ENCODE measurements around the gene GRIP1.

GRIP1 gene

GRCh38 chr12:66388517-66388916 lies 290.4 kb downstream of the GRIP1 start:
- H3K4me1 ChIP-seq (ENCODE audit: insufficient read depth, low read length): peaks cover 1% of the 10 kb centered on the region; the same call in 1 of the 2 replicates
- H3K4me3 ChIP-seq (ENCODE audit: low read depth in 1 of 2, low read length in 2 of 2): no peak overlapping the region
- TF ChIP-seq, protein P1, sequence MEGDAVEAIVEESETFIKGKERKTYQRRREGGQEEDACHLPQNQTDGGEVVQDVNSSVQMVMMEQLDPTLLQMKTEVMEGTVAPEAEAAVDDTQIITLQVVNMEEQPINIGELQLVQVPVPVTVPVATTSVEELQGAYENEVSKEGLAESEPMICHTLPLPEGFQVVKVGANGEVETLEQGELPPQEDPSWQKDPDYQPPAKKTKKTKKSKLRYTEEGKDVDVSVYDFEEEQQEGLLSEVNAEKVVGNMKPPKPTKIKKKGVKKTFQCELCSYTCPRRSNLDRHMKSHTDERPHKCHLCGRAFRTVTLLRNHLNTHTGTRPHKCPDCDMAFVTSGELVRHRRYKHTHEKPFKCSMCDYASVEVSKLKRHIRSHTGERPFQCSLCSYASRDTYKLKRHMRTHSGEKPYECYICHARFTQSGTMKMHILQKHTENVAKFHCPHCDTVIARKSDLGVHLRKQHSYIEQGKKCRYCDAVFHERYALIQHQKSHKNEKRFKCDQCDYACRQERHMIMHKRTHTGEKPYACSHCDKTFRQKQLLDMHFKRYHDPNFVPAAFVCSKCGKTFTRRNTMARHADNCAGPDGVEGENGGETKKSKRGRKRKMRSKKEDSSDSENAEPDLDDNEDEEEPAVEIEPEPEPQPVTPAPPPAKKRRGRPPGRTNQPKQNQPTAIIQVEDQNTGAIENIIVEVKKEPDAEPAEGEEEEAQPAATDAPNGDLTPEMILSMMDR (IDR thresholded peaks at IDR 0.05; ENCODE audit: borderline replicate concordance, extremely low read depth, low read length, poor library complexity, severe bottlenecking): no peak
- no peak for TF ChIP-seq EZH2 (IDR thresholded peaks at IDR 0.05; ENCODE audit: borderline replicate concordance, low read depth, low read length, severe bottlenecking)
- H2AFZ ChIP-seq (ENCODE audit: low read depth, low read length): no peak overlapping the region
- no peaks in the 10 kb centered on the region for H3K9me3 ChIP-seq (ENCODE audit: insufficient read depth, low read length, severe bottlenecking)
- H4K20me1 ChIP-seq (ENCODE audit: insufficient read depth, low read length): no peaks in the 10 kb centered on the region
- H3K79me2 ChIP-seq (ENCODE audit: insufficient read depth, low read length): no peaks in the 10 kb centered on the region
- DNase-seq: no peak
- peaks cover 6% of the 10 kb centered on the region for H3K27me3 ChIP-seq (ENCODE audit: insufficient read depth, low read length, poor library complexity)
- H3K4me2 ChIP-seq (ENCODE audit: insufficient read depth, low read length): no peak overlapping the region
- H3K27ac ChIP-seq (ENCODE audit: low read length): no peak overlapping the region
- H3K9ac ChIP-seq (ENCODE audit: low read depth, low read length): no peak overlapping the region
- no peak for ATAC-seq (ENCODE audit: insufficient read depth, low read depth)
- H3K36me3 ChIP-seq (ENCODE audit: insufficient read depth, low read length): no peaks in the 10 kb centered on the region

DNA sequence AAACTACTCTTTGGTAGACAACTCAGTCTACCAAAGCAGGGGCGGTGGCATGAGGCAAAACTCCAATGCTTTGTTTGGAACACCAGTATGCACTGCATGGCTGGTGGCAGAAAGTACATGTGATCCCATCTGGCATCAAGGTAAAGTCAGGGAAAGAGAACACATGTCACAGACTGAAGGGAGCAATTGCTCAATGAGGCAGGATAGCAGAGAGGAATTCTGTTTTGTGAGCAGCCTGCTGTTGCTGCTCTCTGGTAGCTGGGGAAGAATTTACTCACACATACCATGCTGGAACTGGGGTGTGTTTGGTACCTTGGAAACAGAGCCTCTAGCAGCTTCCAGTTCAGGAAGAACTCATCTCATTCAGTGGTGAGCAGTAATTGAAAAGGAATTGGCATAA lies 291.8 kb downstream of the GRIP1 start:
- no peak overlapping the region for H3K4me3 ChIP-seq (ENCODE audit: low read depth in 1 of 2, low read length in 2 of 2)
- H3K4me2 ChIP-seq (ENCODE audit: insufficient read depth, low read length): no peak overlapping the region
- no peaks in the 10 kb centered on the region for H3K4me1 ChIP-seq (ENCODE audit: insufficient read depth, low read length)
- no peak overlapping the region for H2AFZ ChIP-seq (ENCODE audit: low read depth, low read length)
- no peaks in the 10 kb centered on the region for H3K36me3 ChIP-seq (ENCODE audit: insufficient read depth, low read length)
- peaks cover 4% of the 10 kb centered on the region for H3K27me3 ChIP-seq (ENCODE audit: insufficient read depth, low read length, poor library complexity)
- TF ChIP-seq, protein P1 (IDR thresholded peaks at IDR 0.05; ENCODE audit: borderline replicate concordance, extremely low read depth, low read length, poor library complexity, severe bottlenecking): no peak
- no peak for TF ChIP-seq EZH2 (IDR thresholded peaks at IDR 0.05; ENCODE audit: borderline replicate concordance, low read depth, low read length, severe bottlenecking)
- no peak overlapping the region for H3K9ac ChIP-seq (ENCODE audit: low read depth, low read length)
- no peak for DNase-seq
- H3K9me3 ChIP-seq (ENCODE audit: insufficient read depth, low read length, severe bottlenecking): no peaks in the 10 kb centered on the region
- no peaks in the 10 kb centered on the region for H4K20me1 ChIP-seq (ENCODE audit: insufficient read depth, low read length)
- ATAC-seq (ENCODE audit: insufficient read depth, low read depth): no peak
- H3K27ac ChIP-seq (ENCODE audit: low read length): no peak overlapping the region
- no peaks in the 10 kb centered on the region for H3K79me2 ChIP-seq (ENCODE audit: insufficient read depth, low read length)

GRCh38 chr12:66380769-66381535 lies 297.9 kb downstream of the GRIP1 start:
- Histone ChIP-seq H3K79me2 (ENCODE audit: insufficient read depth, low read length) (no peaks in the 10 kb centered on the region), H3K9me3 (ENCODE audit: insufficient read depth, low read length, severe bottlenecking) (no peaks in the 10 kb centered on the region), H4K20me1 (ENCODE audit: insufficient read depth, low read length) (no peaks in the 10 kb centered on the region), H3K9ac (ENCODE audit: low read depth, low read length) (no peak overlapping the region), H3K4me2 (ENCODE audit: insufficient read depth, low read length) (no peak overlapping the region), H3K27me3 (ENCODE audit: insufficient read depth, low read length, poor library complexity) (no peaks in the 10 kb centered on the region), H3K27ac (ENCODE audit: low read length) (no peak overlapping the region), H2AFZ (ENCODE audit: low read depth, low read length) (no peak overlapping the region), H3K36me3 (ENCODE audit: insufficient read depth, low read length) (no peaks in the 10 kb centered on the region), H3K4me1 (ENCODE audit: insufficient read depth, low read length) (no peaks in the 10 kb centered on the region), H3K4me3 (ENCODE audit: low read depth in 1 of 2, low read length in 2 of 2) (no peak overlapping the region)
- TF ChIP-seq, protein P1 (IDR thresholded peaks at IDR 0.05; ENCODE audit: borderline replicate concordance, extremely low read depth, low read length, poor library complexity, severe bottlenecking): no peak
- TF ChIP-seq EZH2 (IDR thresholded peaks at IDR 0.05; ENCODE audit: borderline replicate concordance, low read depth, low read length, severe bottlenecking): no peak
- ATAC-seq (ENCODE audit: insufficient read depth, low read depth): no peak
- DNase-seq: no peak

All from DND-41 (cell line).